Diencephalon (tissue), 1 donor: ENCODE measurements around the gene ZYX. TPM values are rescaled to one million over a fixed set of nuclear protein-coding genes. Genes with fewer than 3 reads are reported as not detected.

Experiments used
- small RNA-seq: library from RNA; depleted of rRNA; stranded (forward); fragments of <200 nt; gene quantifications from one replicate; pipeline ENCODE3, GENCODE V24; 2014
- total RNA-seq: library from RNA; depleted of rRNA; stranded (reverse); fragments of >200 nt; gene quantifications from one replicate; pipeline ENCODE4 v1.2.3, GENCODE V29; 2014

The ZYX gene, protein sequence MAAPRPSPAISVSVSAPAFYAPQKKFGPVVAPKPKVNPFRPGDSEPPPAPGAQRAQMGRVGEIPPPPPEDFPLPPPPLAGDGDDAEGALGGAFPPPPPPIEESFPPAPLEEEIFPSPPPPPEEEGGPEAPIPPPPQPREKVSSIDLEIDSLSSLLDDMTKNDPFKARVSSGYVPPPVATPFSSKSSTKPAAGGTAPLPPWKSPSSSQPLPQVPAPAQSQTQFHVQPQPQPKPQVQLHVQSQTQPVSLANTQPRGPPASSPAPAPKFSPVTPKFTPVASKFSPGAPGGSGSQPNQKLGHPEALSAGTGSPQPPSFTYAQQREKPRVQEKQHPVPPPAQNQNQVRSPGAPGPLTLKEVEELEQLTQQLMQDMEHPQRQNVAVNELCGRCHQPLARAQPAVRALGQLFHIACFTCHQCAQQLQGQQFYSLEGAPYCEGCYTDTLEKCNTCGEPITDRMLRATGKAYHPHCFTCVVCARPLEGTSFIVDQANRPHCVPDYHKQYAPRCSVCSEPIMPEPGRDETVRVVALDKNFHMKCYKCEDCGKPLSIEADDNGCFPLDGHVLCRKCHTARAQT
- total RNA-seq = 13.1 TPM

GRCh38 chr7:143380646-143381426 lies at the start of gene ZYX:
ZYX (plus strand) TSS chr7:143381345; CDS start chr7:143381572, 227 bp downstream.

DNA sequence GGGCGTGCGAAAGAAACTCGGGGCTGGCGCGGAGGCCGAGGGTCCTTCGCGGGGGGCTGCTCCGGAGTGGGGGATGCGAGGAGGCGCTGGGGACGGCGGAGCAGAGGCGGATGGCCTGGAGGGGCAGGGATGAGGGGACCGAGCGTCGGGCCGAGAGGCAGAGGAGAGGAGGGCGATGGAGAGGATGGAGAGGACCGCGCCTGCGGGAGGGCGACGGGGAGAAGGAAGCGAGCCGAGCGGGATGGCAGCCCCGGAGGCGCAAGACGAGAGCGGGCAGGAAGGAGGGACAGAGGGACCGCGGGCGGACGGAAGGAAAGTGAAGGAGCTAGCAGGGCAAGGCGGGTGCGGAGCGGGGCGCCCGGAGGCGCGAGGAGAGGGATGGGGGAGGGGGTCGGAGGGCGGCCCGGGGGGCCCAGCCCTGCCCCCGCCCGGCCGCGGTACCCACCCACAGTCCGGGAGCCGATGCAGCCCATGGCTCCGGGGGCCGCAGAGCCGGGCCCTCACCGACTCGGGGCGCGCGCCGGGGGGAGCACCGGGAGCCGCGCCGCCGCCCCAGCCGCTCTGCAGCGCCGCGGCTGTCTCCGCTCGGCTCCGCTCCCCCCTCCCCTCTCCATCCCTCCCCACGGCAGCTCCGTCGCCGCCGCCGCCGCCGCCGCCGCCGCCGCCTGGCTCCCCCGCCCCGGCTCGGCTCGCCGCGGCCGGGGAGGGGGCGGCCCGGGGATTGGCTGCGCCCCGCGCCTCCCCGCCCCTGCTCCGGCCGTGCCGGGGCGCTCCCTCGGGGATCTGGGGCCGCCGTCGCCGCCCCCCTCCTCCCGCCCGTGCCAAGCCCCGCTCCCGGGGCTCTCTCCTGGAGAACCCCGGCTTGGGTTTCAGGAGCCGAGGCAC lies 18.8 kb upstream of the ZYX start, which contains the start of gene FAM131B:
Gene FAM131B (minus strand): TSS at position 583 of the 885 bp plus-strand sequence. CDS start 110 bp downstream, at position 473.

DNA sequence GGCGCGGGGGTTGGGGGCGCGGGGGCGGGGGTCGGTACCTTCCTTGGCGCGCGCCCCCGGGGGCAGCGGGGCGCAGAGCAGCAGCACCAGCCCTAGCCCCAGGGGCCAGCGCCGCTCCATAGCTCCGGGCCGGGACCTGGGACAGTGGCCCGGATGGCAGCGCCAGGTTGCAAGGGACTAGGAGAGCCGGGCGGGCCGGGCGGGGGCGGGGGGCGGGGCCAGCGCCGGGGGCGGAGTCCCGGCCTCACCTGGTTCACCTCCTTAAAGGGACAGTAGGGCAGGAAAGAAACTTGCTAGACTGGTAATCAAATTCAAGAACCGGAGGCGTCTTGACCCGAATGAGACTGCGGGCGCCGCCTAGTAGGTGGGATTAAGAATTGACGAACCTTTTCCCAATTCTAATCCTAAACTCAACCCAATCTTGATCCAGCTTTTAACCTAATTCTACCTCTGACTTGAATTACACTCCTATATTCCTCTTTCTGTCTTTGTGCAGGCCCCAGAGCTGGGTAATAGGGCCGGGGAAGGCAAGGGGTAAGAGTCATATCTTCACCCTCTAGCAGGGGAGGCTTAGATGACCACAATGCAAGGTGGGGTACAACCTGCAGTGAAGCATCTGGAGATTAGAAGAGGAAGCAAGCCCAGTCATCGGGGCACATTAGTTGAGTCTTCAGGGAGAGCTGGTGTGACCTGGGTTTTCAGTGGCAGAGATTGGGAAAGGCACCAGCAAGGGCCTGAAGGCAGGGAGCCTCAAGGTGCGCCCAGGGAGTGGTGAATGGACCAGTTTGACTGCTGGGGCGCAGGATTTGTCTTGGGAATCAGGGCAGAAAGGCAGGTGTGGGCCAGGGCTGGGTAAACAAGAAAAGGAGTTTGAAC lies 27.8 kb downstream of the ZYX start, which contains the start of gene EPHA1:
Gene EPHA1 (minus strand): TSS at position 171 of the 876 bp plus-strand sequence. CDS start 51 bp downstream, at position 120.

Small RNA genes within 50 kb of the gene (small RNA-seq; reads per million reads assigned to genes)
- gene MIR6892 = 0.21 reads per million

Other genes with a start within 250 kb of the ZYX start
- not detected for gene PIP, start 249.3 kb upstream of the ZYX start, total RNA-seq
- not detected for gene TAS2R39, start 197.9 kb upstream of the ZYX start, total RNA-seq
- gene TAS2R40, start 159.3 kb upstream of the ZYX start, total RNA-seq = not detected
- 46.1 TPM for gene GSTK1, start 117.9 kb upstream of the ZYX start, total RNA-seq
- gene TMEM139, start 96.4 kb upstream of the ZYX start, total RNA-seq = 0.46 TPM
- gene CASP2, start 93.0 kb upstream of the ZYX start, total RNA-seq = 12.5 TPM
- gene CLCN1, start 65.2 kb upstream of the ZYX start, total RNA-seq = not detected
- gene FAM131B, start 18.6 kb upstream of the ZYX start, total RNA-seq = 78.4 TPM
- 7.8 TPM for gene EPHA1, start 27.5 kb downstream of the ZYX start, total RNA-seq
- not detected for gene TAS2R60, start 62.1 kb downstream of the ZYX start, total RNA-seq
- gene TAS2R41, start 96.5 kb downstream of the ZYX start, total RNA-seq = not detected
- 0.69 TPM for gene CTAGE15, start 190.5 kb downstream of the ZYX start, total RNA-seq
- 0.92 TPM for gene TCAF2, start 239.6 kb downstream of the ZYX start, total RNA-seq